DMS153 (cell line): ENCODE measurements around the gene ARMC9.

Experiments used
- DNase-seq: peaks from one replicate; lab custom pipeline; 2025; lab: John Stamatoyannopoulos, UW

The ARMC9 gene

DNA sequence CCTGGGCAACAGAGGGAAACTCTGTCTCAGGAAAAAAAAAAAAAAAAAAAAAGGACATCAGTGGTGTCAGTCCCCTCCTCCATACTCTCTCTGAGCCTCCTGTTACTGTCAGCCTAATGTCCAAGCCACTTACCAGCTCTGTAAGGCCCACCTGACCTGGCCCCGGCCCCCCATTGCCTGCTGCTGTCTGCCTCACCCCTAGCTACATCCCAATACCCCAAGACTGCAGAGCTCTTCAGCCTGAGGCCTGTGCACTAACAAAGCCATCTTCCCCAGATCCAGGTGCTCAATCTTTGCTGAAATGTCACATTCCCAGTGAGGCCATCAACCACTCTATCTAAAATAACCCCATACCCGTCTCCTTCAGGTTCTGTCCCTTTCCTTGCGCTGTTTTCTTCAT lies 5.7 kb downstream of the ARMC9 start:
- DNase-seq = no peak

GRCh38 chr2:231204581-231204980 lies 6.2 kb downstream of the ARMC9 start:
- DNase-seq = no peak

GRCh38 chr2:231207734-231208133 lies 9.3 kb downstream of the ARMC9 start:
- no peak for DNase-seq

GRCh38 chr2:231210782-231211181 lies 12.4 kb downstream of the ARMC9 start:
- DNase-seq = no peak

DNA sequence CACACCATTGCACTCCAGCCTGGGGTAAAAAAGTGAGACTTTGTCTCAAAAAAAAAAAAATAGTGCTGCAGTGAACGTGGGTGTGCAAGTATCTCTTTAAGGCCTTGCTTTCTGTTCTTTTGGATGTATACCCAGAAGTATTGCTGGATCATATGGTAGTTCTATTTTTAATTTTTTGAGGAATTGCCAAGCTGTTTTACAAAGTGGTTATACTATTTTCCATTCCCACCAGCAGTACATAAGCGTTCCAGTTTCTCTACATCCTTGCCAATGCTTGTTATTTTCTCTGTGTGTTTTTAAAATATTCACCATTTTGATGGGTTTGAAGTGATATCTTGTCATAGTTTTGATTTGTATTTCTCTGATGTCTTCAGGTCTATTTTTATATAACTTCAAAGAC lies 13.1 kb downstream of the ARMC9 start:
- no peak for DNase-seq

- DNase-seq = no peak
These were observed 14.0 kb downstream of the ARMC9 start for GRCh38 chr2:231212329-231212845.

GRCh38 chr2:231213931-231214642 lies 15.7 kb downstream of the ARMC9 start:
- no peak for DNase-seq

- no peak for DNase-seq
These were observed 19.9 kb downstream of the ARMC9 start for GRCh38 chr2:231218366-231218765.

DNA sequence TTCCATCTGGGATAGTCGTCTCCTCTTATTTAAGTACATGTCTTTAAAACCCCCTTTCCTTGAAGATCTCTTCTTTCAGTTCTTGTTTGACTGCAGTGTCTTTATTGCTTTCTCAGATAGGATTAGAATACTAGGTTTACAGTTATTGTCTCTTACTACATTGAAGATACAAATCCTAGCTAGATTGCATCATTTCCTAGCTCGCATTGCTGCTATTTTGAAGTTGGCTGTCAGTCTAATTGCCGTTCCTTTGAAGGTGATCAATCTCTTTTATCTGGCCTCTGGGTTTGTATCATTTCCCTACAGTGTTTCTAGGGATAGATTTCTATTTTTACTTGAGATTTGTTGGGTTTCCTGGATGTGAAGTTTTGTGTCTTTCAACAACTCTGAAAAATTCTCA lies 20.9 kb downstream of the ARMC9 start:
- DNase-seq = no peak

DNA sequence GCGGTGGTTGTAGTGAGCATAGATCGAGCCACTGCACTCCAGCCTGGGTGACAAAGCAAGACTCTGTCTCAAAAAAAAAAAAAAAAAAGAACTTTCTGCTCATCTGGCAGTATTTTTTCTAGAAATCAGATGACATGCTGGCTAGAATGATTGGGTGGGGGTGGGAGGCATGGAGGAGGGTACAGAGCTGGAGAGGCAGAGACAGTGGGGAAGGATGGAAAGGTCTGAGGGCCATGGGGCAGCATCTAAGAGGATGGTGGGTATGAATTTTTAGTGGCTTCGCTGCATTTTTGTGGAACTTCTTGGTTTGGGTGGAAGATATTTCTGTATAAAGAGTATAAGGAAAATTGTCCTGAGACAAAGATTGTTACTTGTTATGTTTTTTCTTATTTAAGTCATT lies 23.3 kb downstream of the ARMC9 start:
- no peak for DNase-seq

GRCh38 chr2:231222318-231223000 lies 24.0 kb downstream of the ARMC9 start:
- DNase-seq = no peak

- DNase-seq = no peak
These were observed 24.6 kb downstream of the ARMC9 start for GRCh38 chr2:231223001-231223375.

GRCh38 chr2:231223458-231223976 lies 25.1 kb downstream of the ARMC9 start:
- DNase-seq = no peak

DNA sequence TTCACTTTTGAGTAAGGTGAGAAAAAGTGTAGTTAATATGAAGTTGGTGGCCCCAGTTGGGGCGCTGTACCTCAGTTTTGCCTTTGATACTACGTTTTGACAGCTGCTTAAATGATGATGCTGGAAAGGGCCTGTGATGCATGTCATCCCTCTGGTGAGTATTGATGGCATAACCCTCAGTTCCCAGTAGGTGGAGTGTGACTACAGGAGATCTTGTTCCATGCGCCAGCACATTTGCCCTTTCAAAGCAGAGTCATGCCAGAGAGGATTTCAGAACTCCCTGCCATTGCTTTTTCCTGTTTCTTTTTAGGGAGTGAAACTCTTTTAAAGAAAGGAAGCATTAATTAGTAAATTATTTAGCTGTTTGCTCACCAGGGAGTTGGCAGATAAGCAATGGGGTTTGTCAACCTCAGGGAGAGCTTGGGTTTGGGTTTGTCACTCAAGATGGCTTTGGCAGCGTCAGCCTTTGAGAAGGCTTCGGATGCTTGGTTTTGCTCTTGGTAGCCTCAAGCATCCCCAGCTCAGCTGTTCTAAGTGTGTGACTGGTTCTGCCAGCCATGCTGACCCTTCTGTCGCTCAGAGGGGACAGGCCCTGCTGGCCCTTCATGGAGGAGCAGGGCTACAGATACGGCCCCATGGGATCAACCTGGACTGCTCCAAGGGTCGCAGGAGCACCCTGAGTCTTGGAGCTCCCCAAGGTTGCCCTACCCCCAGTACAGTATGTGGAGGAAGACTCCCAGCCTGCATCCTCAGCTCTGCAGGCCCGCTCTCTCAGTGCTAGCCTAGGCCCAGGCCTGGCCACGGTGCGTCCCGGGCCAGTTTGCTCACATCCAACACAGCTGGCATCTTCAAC lies 29.1 kb downstream of the ARMC9 start:
- DNase-seq = peak; percentile 68

GRCh38 chr2:231228223-231228622 lies 29.8 kb downstream of the ARMC9 start:
- no peak for DNase-seq

DNA sequence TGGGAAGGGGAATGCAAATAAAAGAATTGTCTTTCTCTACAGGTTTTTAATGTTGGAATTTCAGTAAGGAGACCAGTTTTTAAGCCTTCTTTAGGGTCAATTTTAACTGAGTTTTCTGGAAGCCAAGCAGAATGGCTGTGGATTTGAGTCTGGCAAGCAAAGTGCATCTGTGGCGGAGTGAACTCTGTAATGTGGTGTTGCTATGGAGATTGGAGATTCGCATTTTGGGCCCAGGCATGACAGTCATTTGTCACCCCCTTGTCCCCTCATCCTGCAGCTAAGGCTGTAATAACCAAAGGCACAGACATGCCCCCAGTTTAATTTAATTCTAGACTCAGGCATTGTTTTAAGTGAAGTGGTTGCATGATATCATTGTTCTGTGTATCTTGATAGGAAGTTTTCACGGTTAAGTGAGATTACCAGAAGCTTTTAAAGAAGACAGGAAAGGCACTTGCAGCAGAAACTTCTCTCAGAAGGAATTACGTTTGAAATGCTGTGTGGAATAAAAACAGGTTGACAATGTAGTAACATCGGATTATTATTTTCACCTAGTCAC lies 30.6 kb downstream of the ARMC9 start:
- no peak for DNase-seq

GRCh38 chr2:231235217-231235616 lies 36.8 kb downstream of the ARMC9 start:
- no peak for DNase-seq

GRCh38 chr2:231238689-231239088 lies 40.3 kb downstream of the ARMC9 start:
- no peak for DNase-seq

DNA sequence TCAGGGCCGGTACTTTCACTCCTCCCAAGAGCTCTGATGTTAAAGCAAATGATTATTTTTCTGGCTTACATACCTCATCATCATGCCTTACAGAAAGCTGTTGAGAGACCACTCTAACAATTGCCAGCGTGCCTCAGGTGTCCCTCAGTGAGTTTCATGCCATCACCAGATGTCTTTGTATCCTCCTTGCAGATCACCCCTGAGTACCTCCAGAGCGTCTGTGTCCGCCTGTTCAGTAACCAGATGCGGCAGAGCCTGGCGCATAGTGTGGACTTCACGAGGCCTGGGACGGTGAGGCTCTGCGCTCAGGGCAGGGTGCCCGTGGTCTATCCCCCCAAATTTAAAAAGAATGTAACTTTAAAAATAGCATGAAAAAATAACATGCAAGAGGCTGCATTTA lies 41.3 kb downstream of the ARMC9 start:
- no peak for DNase-seq

GRCh38 chr2:231241755-231242507 lies 43.5 kb downstream of the ARMC9 start:
- DNase-seq = no peak

DNA sequence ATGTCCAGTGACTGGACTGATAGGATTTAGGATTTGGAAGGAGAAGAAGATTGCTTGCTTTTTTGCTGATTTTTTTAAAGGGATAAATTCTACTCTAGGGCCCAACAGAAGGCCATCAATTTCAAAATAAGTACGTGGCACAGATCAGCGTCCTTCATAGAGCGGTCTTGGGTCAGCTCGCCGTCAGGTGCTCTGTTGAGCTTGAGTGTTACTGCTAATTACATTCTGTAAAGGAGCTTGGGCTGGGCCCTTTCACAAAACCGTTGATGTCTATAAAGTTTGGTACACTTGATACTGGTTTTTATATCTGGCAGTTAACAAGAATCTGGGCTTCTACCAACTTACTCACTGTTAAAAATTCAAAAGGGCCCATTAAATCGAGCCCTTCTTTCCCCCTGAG lies 45.4 kb downstream of the ARMC9 start:
- DNase-seq = no peak
